T-helper 22 cell (primary cell): ENCODE results near the gene BCL2L11.
A peak's percentile ranks its signal among the peaks of the same experiment; 100 is the strongest.
"Not testable (repeated sequence)": the region's sequence is repeated elsewhere in the genome, so short reads cannot be mapped to it uniquely, and the experiment has no call there.

Experiments used
- DNase-seq: peaks from one replicate; pipeline ENCODE4 v3.0.0-alpha.2; 2020; ENCODE audit warnings: low read depth

BCL2L11 gene

GRCh38 chr2:111120253-111121027, at the start of gene BCL2L11:
Gene BCL2L11 (plus strand): TSS chr2:111120914. CDS start chr2:111123746, 2,832 bp downstream.
- peak; percentile 75 for DNase-seq

- DNase-seq = no peak
These were observed 49.0 kb upstream of the BCL2L11 start for GRCh38 chr2:111071600-111072171.

- DNase-seq = no peak
These were observed 48.4 kb upstream of the BCL2L11 start for GRCh38 chr2:111072220-111072871.

- DNase-seq = not testable (repeated sequence)
These were observed 38.1 kb upstream of the BCL2L11 start for GRCh38 chr2:111082659-111083058.

- DNase-seq = no peak
These were observed 28.9 kb upstream of the BCL2L11 start for GRCh38 chr2:111091811-111092211.

GRCh38 chr2:111094691-111095090, 26.0 kb upstream of the BCL2L11 start:
- DNase-seq = no peak

GRCh38 chr2:111095434-111095833, 25.3 kb upstream of the BCL2L11 start:
- no peak for DNase-seq

GRCh38 chr2:111099402-111099801, 21.3 kb upstream of the BCL2L11 start:
- DNase-seq = no peak

GRCh38 chr2:111100087-111100764, 20.5 kb upstream of the BCL2L11 start:
- no peak for DNase-seq

- no peak for DNase-seq
These were observed 19.9 kb upstream of the BCL2L11 start for GRCh38 chr2:111100765-111101162.

GRCh38 chr2:111101592-111101991, 19.1 kb upstream of the BCL2L11 start:
- DNase-seq = no peak

- DNase-seq = no peak
These were observed 18.5 kb upstream of the BCL2L11 start for GRCh38 chr2:111102216-111102615.

- DNase-seq = no peak
These were observed 14.8 kb upstream of the BCL2L11 start for GRCh38 chr2:111105926-111106325.

- DNase-seq = no peak
These were observed 14.0 kb upstream of the BCL2L11 start for GRCh38 chr2:111106706-111107105.

GRCh38 chr2:111108745-111109271, 11.9 kb upstream of the BCL2L11 start:
- no peak for DNase-seq

- no peak for DNase-seq
These were observed 9.5 kb upstream of the BCL2L11 start for GRCh38 chr2:111111101-111111755.

GRCh38 chr2:111113838-111114237, 6.9 kb upstream of the BCL2L11 start:
- DNase-seq = no peak

- DNase-seq = no peak
These were observed 4.5 kb upstream of the BCL2L11 start for GRCh38 chr2:111116011-111116746.

- peak; percentile 41 for DNase-seq
These were observed 3.7 kb upstream of the BCL2L11 start for GRCh38 chr2:111116843-111117597.
